Measurements from ENCODE around the gene PLCG1.

DNA sequence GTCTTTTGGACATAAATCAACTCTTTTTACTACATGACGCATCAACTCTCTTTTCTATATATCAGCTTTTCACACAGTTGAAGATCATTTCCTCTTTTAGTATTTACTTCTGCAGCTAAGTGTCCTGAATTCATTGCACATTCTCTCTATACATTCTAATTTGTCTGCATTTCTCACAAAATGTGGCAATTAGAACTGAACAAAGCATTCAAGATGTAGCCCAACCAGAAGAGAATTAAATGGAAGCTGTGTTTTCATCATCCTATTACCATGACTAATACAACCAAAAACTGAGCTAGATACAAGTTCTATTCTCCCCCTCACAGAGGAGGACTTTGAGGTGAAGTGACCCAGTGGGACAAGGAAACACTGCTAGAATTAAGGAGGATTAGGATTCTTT, 86.9 kb downstream of the PLCG1 start:
- TF ChIP-seq CTCF (IDR thresholded peaks at IDR 0.05) (no peak), POLR2A (IDR thresholded peaks at IDR 0.05) (no peak)
